GM19463 (cell line): ENCODE data around the gene ATP8A2.

Experiments used
- ATAC-seq: cut with Tn5 transposase; IDR thresholded peaks from one replicate; pipeline ENCODE4 v1.9.1; 2021; ENCODE audit warnings: mild to moderate bottlenecking, moderate library complexity; ENCODE audit not compliant: unreplicated experiment

ATP8A2 gene

GRCh38 chr13:25874064-25874737, 502.4 kb downstream of the ATP8A2 start:
- ATAC-seq, result no peak

- ATAC-seq, result no peak
Measured at GRCh38 chr13:25874907-25875306, 503.1 kb downstream of the ATP8A2 start.

DNA sequence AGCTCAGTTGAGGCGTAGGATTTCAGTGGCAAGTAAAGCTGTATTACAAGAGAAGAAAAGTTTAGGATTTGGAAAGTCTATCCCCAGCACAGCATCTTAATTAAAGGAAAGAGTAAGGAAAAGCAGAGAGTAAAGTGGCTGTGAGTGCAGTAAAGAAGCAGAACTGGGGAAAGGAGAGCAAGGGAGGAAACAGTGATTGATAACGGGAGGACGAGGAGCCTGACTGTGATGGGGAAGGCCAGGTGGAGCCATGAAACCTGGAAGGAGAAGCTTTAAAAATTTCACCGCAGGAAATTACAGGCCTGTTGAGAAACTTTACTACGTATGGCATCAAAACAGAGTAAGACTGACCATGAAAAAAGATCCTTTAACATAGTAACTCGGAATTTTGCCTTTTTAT, 504.5 kb downstream of the ATP8A2 start:
- no peak for ATAC-seq

GRCh38 chr13:25879466-25879865, 507.7 kb downstream of the ATP8A2 start:
- no peak for ATAC-seq

- no peak for ATAC-seq
Measured at GRCh38 chr13:25881136-25881926, 509.6 kb downstream of the ATP8A2 start.

DNA sequence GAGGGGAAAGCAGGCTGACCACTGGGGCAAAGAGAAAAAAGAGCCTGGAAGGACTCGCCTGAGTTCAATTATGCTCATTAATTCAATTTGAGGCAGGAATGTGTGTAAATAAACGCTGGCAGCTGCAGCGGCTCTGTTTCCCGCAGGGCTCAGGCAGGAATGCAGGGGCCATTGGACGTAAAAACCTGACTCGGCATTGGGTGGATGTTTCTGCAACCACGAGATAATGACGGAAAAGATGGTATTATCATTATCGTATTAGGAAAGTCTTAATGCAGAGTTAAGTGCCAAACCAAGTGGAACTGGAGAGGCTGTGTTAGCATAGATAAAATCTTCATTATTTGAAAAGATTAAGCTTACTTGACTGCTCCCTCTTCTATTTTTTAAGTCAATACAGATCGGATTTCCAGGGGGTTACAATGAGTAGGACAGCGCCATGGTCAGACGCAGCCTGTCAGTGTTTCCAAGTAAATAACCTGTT, 510.2 kb downstream of the ATP8A2 start:
- ATAC-seq, result no peak

GRCh38 chr13:25882466-25883357, 510.9 kb downstream of the ATP8A2 start:
- ATAC-seq, result no peak

DNA sequence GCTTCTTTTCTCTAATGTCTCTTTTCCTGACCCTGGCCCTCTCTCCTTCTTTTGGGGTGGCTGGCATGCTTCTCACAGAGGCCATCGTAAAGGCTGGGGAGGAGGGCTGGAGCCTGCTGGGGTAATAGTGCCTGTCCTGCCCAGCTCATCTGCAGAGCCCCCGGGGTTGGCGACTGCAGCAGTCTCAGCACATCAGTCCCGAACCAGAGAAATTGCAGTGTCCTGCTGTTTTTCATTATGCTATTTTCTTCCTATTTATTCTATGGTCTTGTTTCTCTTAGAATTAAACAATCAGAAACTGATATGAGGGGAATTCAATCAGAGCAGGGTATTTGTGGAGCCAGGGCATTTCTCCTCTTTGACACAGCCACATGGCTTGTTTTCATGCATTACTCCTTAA, 513.6 kb downstream of the ATP8A2 start:
- no peak for ATAC-seq

DNA sequence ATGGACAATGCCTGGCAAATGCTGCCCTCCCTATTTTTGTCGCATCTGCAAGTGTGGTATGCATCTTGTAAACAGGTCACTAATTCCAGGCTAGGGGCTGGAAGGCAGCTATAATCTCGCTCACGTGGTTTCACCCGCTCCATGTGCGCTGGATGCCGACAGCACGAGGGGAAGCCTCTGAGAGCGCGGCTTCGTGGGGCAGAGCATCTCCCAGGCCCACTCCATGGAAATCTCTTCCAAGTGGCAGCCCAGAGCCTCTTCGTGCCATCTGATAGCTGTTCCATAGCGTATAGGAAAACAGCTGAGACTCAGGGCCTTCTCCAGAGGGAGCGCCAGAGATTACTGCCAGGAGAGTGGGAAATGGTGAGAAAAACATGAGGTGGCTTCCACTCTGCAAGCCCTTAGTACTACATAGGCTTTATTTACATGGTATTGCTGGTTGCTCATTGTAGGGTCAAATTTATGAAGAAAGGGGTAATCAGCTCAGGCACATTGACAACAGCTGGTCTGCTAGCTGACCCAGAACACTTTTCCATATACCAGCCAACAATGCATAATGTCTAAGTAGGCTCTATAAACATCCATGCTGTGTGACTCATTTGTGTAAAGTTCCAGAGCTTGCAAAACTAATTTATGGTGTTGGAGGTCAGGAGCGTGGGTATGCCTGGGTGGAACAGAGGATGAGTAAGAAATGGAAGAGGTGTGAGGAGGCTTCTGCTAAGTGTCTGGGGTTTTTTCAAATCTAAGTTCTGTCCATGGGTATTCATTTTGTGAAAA, 514.9 kb downstream of the ATP8A2 start:
- no peak for ATAC-seq

- ATAC-seq, result no peak
Measured at GRCh38 chr13:25887962-25888655, 516.3 kb downstream of the ATP8A2 start.

DNA sequence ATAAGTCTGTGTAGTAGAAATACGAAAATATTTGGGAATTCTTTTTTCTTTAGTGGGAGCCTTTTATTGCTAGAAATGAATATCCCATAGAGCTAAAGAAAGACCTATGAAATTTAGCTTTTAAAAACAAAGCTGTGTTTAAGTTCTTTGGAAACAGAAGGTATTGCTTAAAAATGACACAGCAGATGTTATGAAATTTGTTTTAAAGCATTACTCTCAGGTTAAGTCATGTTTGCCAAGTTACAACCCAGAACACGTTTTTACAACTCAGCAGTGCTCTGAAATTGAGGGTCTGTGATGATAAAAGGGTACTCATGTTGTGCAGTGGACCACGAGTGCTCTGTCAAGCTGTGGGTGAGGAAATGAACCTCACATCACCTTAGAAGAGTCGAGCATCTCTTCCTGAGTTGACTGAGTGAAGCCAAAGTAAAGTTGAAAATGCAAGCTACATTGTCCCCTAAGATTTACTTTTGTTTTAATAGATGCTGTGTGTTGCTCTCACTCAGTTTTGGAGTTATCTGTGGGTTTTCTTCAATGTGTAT, 519.0 kb downstream of the ATP8A2 start:
- ATAC-seq, result no peak

GRCh38 chr13:25898991-25899390, 527.2 kb downstream of the ATP8A2 start:
- ATAC-seq, result no peak

DNA sequence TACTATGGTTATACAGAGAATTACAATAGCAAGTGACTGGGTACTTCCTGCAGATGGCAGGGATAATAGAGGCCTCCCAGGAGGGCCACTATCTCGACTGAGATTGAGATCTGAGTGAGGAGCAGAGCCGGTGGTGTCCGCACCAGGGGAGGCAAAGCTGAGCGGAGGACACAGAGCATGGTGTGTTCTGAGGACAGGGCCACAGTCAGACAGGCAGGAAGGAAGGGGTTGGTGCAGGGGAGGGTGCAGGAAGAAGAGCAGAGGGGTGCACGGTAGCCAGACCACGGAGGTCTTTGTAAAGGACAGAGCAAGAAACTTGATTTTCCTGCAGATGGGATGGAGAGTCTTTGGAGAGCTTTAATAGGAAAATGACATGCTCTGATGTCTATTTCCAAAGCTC, 527.7 kb downstream of the ATP8A2 start:
- ATAC-seq, result no peak

- no peak for ATAC-seq
Measured at GRCh38 chr13:25899952-25900351, 528.2 kb downstream of the ATP8A2 start.

GRCh38 chr13:25901460-25902376, 529.9 kb downstream of the ATP8A2 start:
- peak; percentile 92 for ATAC-seq

- ATAC-seq, result no peak
Measured at GRCh38 chr13:25902455-25902854, 530.7 kb downstream of the ATP8A2 start.

DNA sequence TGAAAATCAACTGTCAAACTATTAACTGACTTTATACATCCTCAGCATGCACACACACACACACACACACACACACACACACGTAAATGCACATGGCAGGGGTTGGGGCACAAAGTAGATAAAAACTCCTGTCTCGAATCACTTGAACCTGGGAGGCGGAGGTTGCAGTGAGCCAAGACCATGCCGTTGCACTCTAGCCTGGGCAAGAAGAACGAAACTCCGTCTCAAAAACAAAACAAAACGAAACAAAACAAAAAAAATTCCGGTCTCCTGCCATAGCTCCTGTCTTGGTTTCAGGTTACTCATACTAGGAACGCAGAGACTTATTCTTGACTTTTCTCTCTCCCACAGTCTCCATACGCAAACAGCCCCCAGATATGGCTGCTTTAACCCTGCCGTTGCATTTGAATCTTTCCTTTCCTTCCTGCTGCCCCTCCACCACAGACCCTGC, 531.1 kb downstream of the ATP8A2 start:
- ATAC-seq, result no peak

- ATAC-seq, result no peak
Measured at GRCh38 chr13:25904830-25905229, 533.1 kb downstream of the ATP8A2 start.

GRCh38 chr13:25905611-25906010, 533.8 kb downstream of the ATP8A2 start:
- ATAC-seq, result no peak
